AG04449 (cell line): Measurements from ENCODE around the gene COL6A2.

Source experiments
- CTCF ChIA-PET: fragments of 350-600 bp; formaldehyde crosslinking; extraction: SDS; loops from one replicate; lab custom pipeline; 2021; ENCODE audit warnings: antibody characterized with exemption; lab: Yijun Ruan, JAX
- POLR2A ChIA-PET: fragments of 400-600, 350-600 bp; formaldehyde crosslinking; extraction: SDS; loops from one replicate; lab custom pipeline; 2020; ENCODE audit warnings: antibody characterized with exemption, inconsistent platforms; lab: Yijun Ruan, JAX
- DNase-seq: peaks from one replicate; pipeline ENCODE4 v3.0.0-alpha.2; 2010; ENCODE audit warnings: low read depth, low spot score
- H3K4me3 ChIP-seq: 2 replicates; pipeline ENCODE4 v1.5.1; 2011; ENCODE audit warnings: low read depth, mild to moderate bottlenecking, control low read depth, low read length
- TF ChIP-seq, protein P1 (sequence below): IDR thresholded peaks from one replicate; pipeline ENCODE4 v1.5.1; 2011; ENCODE audit warnings: mild to moderate bottlenecking, moderate library complexity, low read length, control low read depth, inconsistent platforms; ENCODE audit not compliant: insufficient read depth; ENCODE audit errors: missing control alignments

The COL6A2 gene

DNA sequence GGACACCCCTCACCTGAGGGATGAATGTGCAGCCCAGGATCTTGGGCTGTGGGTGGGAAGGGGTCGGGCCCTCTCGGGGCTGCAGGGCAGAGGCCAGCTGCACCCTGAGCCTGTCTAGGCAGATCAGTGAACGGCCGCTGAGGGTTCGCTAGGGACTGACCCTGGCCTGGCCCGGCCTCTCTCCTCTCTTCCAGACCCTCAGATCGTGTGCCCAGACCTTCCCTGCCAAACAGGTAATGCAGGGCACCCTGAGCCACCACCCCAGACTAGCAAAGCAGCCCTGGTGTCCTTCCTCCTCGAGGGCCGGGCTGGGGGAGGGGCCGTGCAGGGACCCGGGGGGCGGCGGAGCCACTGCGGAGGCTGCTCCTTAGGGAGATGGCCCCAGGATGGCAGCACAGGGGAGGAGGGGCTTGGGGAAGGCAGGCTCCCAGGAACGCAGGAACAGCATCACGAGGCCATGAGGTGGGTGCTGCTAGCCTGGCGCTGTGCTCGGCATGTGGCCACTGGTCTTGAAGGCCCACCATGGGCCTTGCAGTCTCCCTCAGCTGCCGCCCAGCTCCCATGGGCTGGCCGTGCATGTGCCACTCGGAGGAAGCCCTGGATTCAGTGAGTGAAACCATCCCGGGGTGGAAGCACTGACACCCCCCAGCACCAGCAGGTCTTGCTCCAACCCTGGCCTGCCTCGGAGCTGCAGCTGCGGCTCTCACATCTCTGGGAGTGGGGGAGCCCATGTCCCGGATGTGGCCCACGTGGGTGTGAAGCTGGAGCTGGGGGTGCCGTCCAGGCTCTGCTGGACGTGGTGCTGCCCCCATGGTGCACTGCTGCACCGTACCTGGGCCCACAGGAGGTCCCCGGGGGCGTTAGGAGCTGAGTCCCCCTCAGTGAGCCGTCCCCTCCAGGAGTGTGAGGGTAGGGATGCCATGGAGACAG, 28.7 kb downstream of the COL6A2 start:
- ChIA-PET CTCF (interaction anchor here (0.6 to 1.8 kb wide), 5 partner anchors 9 to 157 kb away, joined by 3 to 5 read pairs (median 4); no protein-coding TSS in a partner anchor), POLR2A (no interaction called here)
- TF ChIP-seq, protein P1, sequence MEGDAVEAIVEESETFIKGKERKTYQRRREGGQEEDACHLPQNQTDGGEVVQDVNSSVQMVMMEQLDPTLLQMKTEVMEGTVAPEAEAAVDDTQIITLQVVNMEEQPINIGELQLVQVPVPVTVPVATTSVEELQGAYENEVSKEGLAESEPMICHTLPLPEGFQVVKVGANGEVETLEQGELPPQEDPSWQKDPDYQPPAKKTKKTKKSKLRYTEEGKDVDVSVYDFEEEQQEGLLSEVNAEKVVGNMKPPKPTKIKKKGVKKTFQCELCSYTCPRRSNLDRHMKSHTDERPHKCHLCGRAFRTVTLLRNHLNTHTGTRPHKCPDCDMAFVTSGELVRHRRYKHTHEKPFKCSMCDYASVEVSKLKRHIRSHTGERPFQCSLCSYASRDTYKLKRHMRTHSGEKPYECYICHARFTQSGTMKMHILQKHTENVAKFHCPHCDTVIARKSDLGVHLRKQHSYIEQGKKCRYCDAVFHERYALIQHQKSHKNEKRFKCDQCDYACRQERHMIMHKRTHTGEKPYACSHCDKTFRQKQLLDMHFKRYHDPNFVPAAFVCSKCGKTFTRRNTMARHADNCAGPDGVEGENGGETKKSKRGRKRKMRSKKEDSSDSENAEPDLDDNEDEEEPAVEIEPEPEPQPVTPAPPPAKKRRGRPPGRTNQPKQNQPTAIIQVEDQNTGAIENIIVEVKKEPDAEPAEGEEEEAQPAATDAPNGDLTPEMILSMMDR = no peak
- no peak for DNase-seq
- no peak overlapping the region for H3K4me3 ChIP-seq

DNA sequence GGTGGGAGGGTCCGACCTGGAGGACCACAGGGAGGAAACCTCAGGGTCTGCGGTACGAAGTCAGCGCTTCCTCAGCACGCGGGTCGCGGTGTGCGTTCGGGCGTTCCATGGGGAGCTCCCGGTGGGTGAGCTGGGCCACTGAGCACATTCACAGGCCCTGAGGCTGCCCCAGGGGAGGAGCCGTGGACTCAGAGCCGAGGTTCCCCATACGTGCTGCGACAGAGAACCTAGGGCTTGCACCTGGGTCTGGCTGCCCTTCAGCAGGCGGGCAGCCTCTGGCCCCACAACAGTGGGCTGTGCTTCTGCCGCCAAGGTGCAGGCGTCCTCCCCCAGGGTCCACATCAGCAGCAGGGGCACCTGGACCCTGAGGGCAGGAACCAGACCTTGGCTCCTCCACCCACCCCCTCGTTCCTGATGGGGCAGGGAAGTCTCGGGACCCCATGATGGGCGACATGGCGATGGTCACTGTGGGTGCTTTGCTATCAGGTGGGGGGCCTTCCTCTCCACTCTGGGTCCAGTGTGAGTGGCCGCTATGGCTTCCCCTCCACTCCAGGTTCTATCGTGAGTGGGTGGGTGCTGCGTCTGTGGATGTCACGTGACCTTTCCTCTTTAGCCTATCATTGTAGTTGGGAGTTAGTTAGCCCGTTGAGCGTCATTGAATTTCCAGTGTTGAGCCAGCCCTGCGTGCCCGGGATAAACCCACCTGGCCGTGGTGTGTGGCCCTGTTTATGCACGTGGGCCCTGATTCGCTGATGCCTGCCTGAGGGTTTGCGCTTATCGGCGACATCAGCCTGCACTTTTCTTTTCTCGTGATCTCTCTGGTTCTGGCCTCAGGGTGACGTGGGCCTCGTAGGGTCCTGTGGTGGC, 29.6 kb downstream of the COL6A2 start:
- POLR2A ChIA-PET = no interaction called here
- CTCF ChIA-PET = interaction anchor here (0.6 to 2.2 kb wide), 5 partner anchors 10 to 158 kb away, joined by 3 to 17 read pairs (median 4); no protein-coding TSS in a partner anchor
- TF ChIP-seq, protein P1 = no peak
- no peak for DNase-seq
- H3K4me3 ChIP-seq = no peak overlapping the region

DNA sequence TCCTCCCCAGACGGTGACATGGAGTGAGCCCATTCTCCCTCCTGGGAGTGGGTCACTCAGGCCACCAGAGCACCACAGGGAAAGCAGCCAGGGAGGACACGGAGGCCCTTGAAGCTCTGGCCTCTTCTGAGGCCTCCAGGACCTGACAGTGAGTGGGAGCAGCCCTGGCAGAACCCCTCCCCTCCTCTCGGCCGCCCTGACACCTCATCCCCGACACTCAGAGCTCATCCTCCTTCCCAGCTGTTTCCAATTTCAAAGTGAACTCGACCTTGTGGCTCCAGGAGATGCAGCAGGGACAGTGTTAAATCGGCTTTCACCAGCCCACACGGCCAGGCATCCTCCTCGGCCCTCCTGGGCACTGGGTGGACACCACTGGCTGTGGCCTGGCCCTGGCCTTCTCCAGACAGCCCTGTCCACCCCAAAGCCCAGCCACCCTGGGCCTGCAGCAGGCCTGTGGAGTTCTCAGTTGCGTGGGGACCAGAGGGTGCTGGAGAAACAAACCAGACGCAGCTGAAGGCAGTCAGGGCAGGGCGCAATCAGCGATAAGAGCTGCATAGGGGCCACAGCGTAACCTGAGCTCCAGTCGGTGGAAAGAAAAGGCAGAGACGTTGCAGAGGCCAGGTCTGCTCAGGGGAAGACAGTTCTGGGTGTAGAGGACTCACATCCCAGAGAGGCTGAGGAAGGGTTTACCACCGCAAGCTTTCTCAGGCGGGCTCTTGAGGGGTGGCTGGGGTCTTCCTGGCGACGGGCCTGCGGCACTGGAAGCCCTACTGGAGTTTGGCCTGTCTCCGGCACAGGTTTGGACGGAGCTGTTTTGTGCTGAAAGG, 30.4 kb downstream of the COL6A2 start:
- CTCF ChIA-PET = interaction anchor here (1.4 to 3.4 kb wide), 4 partner anchors 11 to 158 kb away, joined by 5 to 17 read pairs (median 12); no protein-coding TSS in a partner anchor
- POLR2A ChIA-PET = interaction anchor here (0.8 to 1.1 kb wide), 3 partner anchors 8 to 146 kb away, joined by 3 to 4 read pairs (median 3); partner anchors contain the start of gene COL6A1
- TF ChIP-seq, protein P1 = no peak
- H3K4me3 ChIP-seq = no peak overlapping the region
- no peak for DNase-seq

DNA sequence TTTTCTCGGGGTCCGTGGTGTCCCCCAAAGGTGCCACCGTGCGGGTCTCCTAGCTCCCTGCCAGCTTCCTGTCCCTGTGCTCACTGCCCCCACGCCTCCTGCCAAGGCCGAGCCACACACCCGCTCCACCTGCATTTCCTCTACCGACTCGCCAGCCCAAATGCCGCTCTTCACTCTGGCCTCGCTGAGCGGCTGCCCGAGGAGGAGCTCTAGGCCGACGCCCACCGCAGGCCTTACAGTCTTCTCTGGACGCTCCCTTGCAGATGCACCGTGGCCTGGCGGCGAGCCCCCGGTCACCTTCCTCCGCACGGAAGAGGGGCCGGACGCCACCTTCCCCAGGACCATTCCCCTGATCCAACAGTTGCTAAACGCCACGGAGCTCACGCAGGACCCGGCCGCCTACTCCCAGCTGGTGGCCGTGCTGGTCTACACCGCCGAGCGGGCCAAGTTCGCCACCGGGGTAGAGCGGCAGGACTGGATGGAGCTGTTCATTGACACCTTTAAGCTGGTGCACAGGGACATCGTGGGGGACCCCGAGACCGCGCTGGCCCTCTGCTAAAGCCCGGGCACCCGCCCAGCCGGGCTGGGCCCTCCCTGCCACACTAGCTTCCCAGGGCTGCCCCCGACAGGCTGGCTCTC, 31.1 kb downstream of the COL6A2 start:
- ChIA-PET CTCF (interaction anchor here (1.4 to 3.4 kb wide), 4 partner anchors 11 to 159 kb away, joined by 5 to 17 read pairs (median 12); no protein-coding TSS in a partner anchor), POLR2A (interaction anchor here (0.8 to 1.1 kb wide), 3 partner anchors 9 to 147 kb away, joined by 3 to 4 read pairs (median 3); partner anchors contain the start of gene COL6A1)
- no peak overlapping the region for H3K4me3 ChIP-seq
- DNase-seq = no peak
- TF ChIP-seq, protein P1 = no peak
